ENCODE results near the gene COQ9. TPM values are rescaled to one million over a fixed set of nuclear protein-coding genes. Genes with fewer than 3 reads are reported as not detected.

The COQ9 gene
- total RNA-seq, 1 experiment from 2014 or later, result 62.7 TPM

- POLR2A ChIA-PET, result no interaction called here
- Histone ChIP-seq H3K36me3 (ENCODE audit: control insufficient read depth in 1 of 2, insufficient read depth in 2 of 2, low read length in 2 of 2) (peaks cover 6 to 19% of the 10 kb centered on the region in 2 experiments; a peak in 3 of 4 replicates), H2AFZ (ENCODE audit: low read depth, low read length, poor library complexity, severe bottlenecking) (no peak overlapping the region), H3K4me2 (ENCODE audit: low read length) (peak overlapping the region; percentile 48), H3K27me3 (ENCODE audit: insufficient read depth, low read length) (no peaks in the 10 kb centered on the region), H3K79me2 (ENCODE audit: insufficient read depth, low read length) (no peaks in the 10 kb centered on the region), H3K9me3 (ENCODE audit: control insufficient read depth in 1 of 2, insufficient read depth in 1 of 2, low read depth in 1 of 2, low read length in 2 of 2) (no peaks in the 10 kb centered on the region), H3K9ac (ENCODE audit: low read length) (no peak overlapping the region; the same call in 1 of the 2 replicates), H3K27ac (ENCODE audit: low read depth, low read length) (peak overlapping the region; percentile 42), H3K4me1 (ENCODE audit: control insufficient read depth in 1 of 2, insufficient read depth in 2 of 2, low read length in 2 of 2) (peaks cover 19 to 31% of the 10 kb centered on the region in 2 experiments; a peak in 3 of 4 replicates), H4K20me1 (ENCODE audit: insufficient read depth) (no peaks in the 10 kb centered on the region), H3K4me3 (replicated peaks in 1 of 2; ENCODE audit: low read depth in 1 of 2, low read length in 2 of 2) (no peak overlapping the region), H3K9me2 (ENCODE audit: insufficient read depth) (no peaks in the 10 kb centered on the region)
- intact Hi-C loops (cut with micrococcal nuclease), result loop anchor here (1.0 kb wide), 1 partner anchor 43 kb away; no protein-coding TSS in a partner anchor
- CTCF ChIA-PET, result interaction anchor here (1.6 kb wide), 1 partner anchor 14 kb away, joined by 10 read pairs; the partner anchor contains the start of gene POLR2C
- BruUV-seq (replicated peaks), result no TSS peak
- peak; percentile 94 for ATAC-seq
- RAD21 ChIA-PET (ENCODE audit: low non-redundant PET in 1 of 2, low total read pairs in 2 of 2, uncharacterized antibody in 2 of 2, unreplicated experiment in 2 of 2), result interaction anchor here in 1 of 2 experiments (0.7 kb wide), 1 partner anchor 44 kb away, joined by 3 read pairs; no protein-coding TSS in a partner anchor
- DNase-seq (ENCODE audit: low read depth, low spot score), result peak; percentile 24
- TF ChIP-seq, protein P1, sequence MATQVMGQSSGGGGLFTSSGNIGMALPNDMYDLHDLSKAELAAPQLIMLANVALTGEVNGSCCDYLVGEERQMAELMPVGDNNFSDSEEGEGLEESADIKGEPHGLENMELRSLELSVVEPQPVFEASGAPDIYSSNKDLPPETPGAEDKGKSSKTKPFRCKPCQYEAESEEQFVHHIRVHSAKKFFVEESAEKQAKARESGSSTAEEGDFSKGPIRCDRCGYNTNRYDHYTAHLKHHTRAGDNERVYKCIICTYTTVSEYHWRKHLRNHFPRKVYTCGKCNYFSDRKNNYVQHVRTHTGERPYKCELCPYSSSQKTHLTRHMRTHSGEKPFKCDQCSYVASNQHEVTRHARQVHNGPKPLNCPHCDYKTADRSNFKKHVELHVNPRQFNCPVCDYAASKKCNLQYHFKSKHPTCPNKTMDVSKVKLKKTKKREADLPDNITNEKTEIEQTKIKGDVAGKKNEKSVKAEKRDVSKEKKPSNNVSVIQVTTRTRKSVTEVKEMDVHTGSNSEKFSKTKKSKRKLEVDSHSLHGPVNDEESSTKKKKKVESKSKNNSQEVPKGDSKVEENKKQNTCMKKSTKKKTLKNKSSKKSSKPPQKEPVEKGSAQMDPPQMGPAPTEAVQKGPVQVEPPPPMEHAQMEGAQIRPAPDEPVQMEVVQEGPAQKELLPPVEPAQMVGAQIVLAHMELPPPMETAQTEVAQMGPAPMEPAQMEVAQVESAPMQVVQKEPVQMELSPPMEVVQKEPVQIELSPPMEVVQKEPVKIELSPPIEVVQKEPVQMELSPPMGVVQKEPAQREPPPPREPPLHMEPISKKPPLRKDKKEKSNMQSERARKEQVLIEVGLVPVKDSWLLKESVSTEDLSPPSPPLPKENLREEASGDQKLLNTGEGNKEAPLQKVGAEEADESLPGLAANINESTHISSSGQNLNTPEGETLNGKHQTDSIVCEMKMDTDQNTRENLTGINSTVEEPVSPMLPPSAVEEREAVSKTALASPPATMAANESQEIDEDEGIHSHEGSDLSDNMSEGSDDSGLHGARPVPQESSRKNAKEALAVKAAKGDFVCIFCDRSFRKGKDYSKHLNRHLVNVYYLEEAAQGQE (IDR thresholded peaks at IDR 0.05; ENCODE audit: low read depth), result no peak
- TF ChIP-seq YY1 (IDR thresholded peaks at IDR 0.05; ENCODE audit: extremely low read depth, insufficient replicate concordance, low read depth, low read length), result no peak
- TF ChIP-seq SIN3A (IDR thresholded peaks at IDR 0.05; ENCODE audit: low read depth), result no peak
- TF ChIP-seq EZH2phosphoT487 (IDR thresholded peaks at IDR 0.05; ENCODE audit: borderline replicate concordance), result no peak
- TF ChIP-seq, protein P2, sequence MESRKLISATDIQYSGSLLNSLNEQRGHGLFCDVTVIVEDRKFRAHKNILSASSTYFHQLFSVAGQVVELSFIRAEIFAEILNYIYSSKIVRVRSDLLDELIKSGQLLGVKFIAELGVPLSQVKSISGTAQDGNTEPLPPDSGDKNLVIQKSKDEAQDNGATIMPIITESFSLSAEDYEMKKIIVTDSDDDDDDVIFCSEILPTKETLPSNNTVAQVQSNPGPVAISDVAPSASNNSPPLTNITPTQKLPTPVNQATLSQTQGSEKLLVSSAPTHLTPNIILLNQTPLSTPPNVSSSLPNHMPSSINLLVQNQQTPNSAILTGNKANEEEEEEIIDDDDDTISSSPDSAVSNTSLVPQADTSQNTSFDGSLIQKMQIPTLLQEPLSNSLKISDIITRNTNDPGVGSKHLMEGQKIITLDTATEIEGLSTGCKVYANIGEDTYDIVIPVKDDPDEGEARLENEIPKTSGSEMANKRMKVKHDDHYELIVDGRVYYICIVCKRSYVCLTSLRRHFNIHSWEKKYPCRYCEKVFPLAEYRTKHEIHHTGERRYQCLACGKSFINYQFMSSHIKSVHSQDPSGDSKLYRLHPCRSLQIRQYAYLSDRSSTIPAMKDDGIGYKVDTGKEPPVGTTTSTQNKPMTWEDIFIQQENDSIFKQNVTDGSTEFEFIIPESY (IDR thresholded peaks at IDR 0.05; ENCODE audit: extremely low read depth, insufficient replicate concordance, low read length), result no peak
- TF ChIP-seq, protein P3, sequence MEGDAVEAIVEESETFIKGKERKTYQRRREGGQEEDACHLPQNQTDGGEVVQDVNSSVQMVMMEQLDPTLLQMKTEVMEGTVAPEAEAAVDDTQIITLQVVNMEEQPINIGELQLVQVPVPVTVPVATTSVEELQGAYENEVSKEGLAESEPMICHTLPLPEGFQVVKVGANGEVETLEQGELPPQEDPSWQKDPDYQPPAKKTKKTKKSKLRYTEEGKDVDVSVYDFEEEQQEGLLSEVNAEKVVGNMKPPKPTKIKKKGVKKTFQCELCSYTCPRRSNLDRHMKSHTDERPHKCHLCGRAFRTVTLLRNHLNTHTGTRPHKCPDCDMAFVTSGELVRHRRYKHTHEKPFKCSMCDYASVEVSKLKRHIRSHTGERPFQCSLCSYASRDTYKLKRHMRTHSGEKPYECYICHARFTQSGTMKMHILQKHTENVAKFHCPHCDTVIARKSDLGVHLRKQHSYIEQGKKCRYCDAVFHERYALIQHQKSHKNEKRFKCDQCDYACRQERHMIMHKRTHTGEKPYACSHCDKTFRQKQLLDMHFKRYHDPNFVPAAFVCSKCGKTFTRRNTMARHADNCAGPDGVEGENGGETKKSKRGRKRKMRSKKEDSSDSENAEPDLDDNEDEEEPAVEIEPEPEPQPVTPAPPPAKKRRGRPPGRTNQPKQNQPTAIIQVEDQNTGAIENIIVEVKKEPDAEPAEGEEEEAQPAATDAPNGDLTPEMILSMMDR (IDR thresholded peaks at IDR 0.05 in 2 of 3, conservative IDR thresholded peaks at IDR 0.05 in 1 of 3; ENCODE audit: borderline replicate concordance in 1 of 3, insufficient read depth in 1 of 3, low read depth in 2 of 3, low read length in 2 of 3), result peak; percentile 70 to 83 (median 82); a peak in 4 of 6 replicates
- no peak for TF ChIP-seq EGR1 (IDR thresholded peaks at IDR 0.05; ENCODE audit: low read depth)
- TF ChIP-seq ZNF274 (IDR thresholded peaks at IDR 0.05; ENCODE audit: low read depth, low read length), result no peak
These were observed 28.5 kb downstream of the COQ9 start for GRCh38 chr16:57475711-57476339.
